ENCODE measurements around the gene CIDEC.
"Not testable (repeated sequence)": the region's sequence is repeated elsewhere in the genome, so short reads cannot be mapped to it uniquely, and the experiment has no call there.

Gene CIDEC

DNA sequence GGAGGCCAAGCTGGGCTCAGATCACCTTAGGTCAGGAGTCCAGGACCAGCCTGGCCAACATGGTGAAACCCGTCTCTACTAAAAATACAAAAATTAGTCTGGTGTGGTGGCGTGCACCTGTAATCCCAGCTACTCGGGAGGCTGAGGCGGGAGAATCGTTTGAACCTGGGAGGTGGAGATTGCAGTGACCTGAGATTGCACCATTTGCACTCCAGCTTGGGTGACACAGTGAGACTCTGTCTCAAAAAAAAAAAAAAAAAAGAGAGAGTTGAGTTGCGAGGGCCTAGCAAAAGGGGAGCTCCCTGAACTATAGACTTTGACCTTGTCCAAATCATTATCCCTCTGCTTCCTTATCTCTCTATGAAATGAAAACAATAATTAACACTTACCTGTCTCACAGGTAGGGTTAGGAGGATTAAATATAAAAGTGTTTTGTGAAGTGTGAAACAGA, 20.9 kb upstream of the CIDEC start:
- not testable (repeated sequence) for DNase-seq

DNA sequence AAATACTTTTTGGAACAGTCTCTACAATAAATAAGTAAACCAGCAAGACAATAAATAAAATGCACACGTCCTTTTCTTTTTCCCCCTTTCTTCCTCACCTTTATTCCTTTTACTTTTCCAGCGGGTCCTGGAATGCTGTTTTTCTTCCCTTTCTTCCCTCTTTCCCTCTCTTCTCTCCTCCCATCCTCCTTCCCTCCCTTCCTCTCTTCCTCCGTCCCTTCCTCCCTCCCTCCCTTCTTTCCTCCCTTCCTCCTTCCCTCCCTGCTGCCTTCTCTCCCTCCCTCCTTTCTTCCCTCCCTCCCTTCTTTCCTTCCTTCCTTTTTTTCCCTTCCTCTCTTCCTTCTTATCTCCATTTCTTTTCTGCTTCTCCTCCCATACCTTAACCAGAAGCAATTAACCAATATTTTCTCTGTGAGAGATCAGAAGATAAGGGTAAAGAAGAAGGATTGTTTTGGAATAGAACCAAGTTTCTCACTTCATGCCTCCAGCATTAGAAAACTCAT, 19.3 kb upstream of the CIDEC start:
- DNase-seq = no peak

DNA sequence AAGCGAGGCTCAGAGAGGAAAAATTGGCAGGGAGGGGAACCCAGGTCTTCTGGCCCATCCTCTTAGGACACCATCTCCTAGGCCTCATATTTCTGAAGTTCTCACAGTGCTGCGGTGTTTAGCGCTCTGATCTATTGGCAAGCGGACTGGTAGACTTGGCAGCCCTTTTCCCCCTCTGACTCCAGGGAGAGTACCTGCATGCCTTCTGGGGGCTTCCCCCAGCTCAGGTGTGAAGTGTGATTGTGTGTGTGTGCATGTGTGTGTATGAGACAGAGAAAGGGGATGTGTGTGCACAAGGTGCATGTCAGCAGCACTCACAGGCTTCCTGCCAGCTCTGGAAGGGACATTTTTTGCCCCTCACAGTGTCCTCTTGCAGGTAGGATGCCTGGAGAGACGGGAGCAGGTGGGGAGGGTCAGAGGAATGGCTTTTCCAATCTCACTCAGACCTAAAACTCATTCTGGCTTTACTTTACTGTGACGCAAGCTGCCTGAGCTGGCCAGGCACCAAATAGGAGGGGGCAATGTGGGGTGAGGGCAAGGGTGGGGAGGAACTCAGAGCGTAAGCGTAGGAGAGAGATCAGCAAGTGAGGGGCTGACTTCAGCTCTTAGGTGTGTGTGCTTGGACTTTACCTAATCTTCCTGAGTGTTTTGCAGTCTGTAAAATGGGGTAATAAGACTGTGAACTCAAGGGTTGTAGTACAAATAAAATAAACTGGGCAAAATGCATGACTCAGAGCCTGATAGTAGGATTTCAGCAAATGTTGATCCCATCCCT, 18.6 kb upstream of the CIDEC start:
- DNase-seq = no peak

DNA sequence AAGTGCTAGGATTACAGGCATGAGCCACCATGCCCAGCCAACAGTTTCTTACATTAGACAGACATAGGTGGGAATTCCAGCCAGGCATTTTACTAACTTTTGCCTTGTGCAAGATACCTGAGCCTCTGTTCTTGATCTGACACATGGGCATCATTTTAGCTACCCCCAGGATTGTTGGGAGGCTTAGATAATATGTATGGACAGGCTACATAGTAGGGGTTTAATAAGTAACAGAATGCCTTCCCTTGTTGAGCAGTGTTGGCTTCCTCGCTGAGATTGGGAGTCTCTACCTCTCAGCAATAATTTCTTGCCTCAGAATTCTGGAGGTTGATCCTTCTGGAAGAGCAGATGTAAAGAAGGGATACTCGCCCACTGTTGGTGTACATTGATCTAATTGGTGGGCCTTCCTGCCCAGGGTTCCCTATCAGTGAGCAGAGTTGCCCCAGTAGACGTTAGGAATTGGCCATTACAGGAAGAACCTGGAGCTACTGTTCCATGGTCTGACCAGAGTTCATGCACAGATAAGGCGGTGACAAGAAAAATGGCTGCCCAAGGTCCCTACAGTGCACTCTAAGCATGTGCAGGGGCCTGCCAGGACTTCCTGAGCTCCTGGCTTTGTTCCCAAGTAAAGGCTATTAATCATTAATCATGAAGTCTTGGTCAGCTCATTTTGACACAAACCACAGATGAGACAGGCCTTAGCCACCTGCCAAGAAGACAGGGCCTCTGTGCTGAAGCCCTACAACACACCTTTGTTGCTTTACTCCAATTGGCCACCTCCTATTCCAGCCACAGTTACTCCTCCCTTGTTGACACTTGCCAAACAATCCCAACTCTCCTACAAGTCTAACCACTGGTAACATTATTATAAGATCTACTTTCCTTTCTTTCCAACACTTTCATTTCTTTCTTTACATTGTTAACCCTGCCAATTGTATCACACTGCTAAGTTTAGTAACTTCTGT, 17.6 kb upstream of the CIDEC start:
- DNase-seq = no peak

DNA sequence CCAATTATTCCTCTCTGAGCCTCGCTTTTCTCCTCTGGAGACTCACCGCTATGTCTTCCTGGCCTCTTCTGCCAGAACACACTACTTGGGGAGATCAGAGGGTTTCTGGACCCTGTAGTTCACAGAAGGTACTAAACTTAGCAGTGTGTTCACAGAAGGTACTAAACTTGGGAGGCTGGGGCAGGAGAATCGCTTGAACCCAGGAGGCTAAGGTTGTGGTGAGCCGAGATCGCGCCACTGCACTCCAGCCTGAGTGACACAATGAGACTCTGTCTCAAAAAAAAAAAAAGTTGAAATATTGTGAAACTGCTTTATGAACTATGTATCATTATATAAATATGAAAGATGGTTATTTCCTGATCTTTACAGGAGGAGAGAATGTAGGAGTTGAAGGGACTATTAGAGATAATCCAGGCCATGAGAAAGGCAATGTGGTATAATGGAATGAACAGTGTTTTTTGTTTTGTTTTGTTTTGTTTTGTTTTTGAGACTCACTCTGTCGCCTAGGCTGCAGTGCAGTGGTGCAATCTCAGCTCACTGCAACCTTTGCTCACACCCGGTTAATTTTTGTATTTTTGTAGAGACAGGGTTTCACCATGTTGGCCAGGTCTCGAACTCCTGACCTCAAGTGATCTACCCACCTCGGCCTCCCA, 16.8 kb upstream of the CIDEC start:
- DNase-seq = not testable (repeated sequence)

DNA sequence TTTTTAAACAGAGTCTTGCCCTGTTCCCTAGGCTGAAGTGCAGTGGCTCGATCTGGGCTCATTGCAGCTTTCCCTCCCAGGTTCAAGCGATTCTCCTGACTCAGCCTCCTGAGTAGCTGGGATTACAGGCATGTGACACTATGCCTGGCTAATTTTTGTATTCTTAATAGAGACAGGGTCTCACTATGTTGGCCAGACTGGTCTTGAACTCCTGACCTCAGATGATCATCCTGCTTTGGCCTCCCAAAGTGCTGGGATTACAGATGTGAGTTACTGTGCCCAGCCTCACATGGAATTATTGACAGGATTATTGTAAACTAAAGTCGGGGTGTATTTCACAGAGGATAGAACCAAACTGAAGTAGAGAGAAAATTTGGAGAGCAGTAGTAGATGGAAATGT, 15.7 kb upstream of the CIDEC start:
- not testable (repeated sequence) for DNase-seq

DNA sequence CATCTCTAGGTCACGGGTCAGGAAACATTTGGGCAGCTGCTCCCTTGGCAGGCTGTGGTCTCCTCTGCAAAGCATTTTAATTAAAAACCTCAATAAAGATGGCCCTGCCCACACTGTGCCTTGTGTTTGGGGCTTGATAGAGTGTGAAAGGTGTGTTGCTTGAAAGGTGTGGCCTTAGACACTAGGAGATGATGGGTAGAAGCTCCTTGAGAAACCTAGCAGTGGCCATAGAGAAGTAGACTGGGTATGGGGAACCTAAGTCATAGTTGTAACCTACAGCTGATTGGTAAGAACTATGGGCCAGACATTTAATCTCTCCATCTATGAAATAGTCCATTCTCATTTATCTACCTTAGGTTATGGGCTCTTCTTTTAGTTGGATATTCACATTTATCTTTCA, 13.7 kb upstream of the CIDEC start:
- no peak for DNase-seq

DNA sequence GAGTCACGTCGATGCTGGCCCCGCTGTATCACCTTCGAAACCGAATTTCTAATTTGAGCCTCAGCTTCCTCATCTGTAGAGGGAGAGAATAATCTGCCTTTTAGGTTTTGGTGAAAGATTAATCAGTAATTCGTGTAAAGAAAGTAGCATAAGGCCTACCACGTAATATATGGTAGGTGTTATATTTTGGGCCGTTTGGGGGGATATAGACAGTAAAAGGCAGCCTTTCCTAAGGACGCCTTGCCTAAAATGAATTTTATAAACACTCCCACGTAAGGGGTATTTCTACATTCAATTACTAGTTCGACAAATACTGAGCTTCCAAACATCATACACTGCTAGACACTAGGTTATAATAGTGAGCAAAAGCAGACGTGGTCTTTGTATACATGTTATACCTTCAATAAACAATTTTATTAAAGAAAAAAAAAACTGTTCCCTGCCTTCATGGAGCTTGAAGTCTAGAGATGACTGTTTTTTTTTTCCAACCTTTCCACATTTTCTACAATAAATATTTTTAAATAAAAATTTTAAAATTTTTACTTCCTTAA, 11.1 kb upstream of the CIDEC start:
- no peak for DNase-seq

DNA sequence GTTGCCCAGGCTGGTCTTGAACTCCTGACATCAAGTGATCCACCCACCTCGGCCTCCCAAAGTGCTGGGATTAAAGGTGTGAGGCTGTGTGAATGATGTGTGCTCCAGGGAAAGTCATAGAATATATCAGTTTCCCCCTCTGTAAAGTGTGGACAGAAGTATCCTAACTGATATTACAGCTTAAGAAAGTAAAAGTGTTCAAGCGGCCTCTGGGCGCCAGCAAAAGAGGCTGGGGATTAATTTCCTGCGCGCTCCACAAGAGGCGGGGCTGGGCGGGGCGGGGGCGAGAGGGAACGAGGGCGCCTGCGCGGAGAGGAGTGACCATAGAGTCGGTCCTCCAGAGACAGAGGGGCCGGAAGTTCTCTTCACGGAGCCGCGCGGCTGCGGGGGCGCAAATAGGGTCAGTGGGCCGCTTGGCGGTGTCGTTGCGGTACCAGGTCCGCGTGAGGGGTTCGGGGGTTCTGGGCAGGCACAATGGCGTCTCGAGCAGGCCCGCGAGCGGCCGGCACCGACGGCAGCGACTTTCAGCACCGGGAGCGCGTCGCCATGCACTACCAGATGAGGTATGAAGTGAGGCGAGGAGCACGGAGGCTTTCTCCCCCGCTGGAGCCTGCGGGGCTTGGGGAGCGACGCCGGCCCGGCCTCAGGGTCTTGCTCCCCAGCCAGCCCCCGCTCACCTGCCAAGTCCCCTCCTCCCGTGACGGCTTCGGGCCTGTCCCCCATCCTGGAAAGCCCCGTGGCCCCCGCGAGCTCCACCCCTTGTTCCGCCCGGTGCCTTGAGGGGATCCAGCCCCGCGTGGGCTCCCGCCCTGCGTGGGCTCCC, 10.4 kb upstream of the CIDEC start, which contains the start of gene JAGN1:
TSS of gene JAGN1 (plus strand) at position 362 of the 823 bp plus-strand sequence. CDS start at position 475, 113 bp downstream.
- DNase-seq = no peak

DNA sequence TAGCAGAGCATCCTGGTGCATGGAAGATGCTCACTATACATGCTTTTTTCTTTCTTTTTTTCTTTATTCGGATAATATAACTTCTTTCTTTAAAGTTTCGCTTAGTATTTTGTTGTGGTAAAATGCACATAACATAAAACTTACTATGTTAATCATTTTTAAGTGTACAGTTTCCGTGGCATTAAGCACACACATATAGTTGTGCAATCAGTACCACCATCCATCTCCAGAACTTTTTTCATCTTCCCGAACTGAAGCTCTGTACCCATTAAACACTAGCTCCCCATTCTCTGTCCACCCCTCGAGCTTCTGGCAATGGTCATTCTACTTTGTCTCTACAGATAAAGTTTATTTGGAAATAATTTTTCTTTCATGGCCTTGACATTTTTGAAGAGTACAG, 9.4 kb upstream of the CIDEC start:
- no peak for DNase-seq

DNA sequence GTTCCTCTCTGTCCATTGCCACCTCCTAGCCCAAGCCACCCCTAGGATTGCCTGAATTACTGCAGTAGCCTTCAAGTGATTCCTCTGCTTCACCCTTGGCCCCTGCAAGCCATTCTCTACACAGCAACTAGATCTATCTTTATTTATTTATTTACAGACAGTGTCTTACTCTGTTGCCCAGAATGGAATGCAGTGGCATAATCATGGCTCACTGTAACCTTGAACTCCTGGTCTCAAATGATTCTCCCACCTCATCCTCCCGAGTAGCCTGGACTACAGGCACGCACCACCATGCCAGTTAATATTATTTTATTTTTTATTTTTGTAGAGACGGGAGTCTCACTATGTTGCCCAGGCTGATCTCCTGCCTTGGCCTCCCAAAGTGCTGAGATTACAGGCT, 8.5 kb upstream of the CIDEC start:
- DNase-seq = no peak

DNA sequence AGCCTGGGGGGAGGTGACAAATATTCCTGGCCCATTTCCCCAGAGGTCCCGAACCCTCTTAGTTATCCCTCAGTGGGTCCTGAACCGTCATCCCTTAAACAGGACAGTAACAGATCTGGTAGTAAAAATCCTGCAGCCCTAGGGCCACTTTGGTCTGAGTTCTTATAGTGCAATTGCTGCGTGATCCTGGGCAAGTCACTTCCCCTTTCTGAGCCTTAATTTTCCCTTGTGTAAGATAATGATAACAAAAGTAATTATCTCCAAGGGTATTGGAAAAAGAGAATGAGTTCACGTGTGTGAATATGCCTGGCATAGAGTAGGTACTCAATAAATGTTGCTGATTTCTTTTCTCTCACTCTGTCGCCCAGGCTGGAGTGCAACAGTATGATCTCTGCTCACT, 7.4 kb upstream of the CIDEC start:
- no peak for DNase-seq

DNA sequence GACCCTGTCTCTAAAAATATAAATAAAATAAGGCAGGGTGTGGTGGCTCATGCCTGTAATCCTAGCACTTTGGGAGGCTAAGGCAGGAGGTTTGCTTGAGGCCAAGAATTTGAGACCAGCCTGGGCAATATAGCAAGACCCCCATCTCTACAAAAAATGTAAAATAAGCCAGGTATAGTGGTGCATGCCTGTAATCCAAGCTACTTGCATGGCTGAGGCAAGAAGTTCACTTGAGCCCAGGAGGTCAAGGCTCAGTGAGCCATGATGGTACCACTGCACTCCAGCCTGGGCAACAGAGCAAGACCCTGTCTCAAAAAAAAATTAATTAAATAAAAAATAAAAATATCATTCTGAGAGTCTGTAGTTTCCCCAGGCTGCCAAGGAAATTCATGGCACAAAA, 6.3 kb upstream of the CIDEC start:
- DNase-seq = no peak

DNA sequence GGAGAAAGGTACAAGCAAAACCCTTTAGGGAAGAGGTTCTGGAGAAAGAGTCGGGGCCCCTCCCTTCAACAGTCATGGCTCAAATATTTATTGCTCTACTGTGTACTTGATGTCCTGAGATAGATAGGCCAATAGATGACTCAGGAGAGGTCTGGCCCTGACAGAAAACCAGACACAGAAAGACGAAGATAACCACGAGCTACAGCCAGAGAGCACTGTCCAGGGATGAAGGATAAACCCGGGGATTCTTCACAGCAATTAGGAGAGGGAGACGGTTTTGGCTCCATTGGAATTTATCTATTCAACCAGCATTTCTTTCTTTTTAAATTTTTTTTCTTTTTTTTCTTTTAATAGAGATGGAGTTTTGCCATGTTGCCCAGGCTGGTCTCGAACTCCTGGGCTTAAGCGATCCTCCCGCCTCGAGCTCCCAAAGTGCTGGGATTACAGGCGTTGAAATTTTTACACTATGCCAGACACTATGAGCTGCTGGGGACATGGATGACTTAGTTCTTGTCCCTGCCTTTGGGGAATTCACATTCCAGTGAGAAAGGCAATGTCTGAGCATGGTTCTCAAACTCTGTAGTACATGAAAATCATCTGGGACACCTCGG, 4.6 kb upstream of the CIDEC start:
- no peak for DNase-seq

DNA sequence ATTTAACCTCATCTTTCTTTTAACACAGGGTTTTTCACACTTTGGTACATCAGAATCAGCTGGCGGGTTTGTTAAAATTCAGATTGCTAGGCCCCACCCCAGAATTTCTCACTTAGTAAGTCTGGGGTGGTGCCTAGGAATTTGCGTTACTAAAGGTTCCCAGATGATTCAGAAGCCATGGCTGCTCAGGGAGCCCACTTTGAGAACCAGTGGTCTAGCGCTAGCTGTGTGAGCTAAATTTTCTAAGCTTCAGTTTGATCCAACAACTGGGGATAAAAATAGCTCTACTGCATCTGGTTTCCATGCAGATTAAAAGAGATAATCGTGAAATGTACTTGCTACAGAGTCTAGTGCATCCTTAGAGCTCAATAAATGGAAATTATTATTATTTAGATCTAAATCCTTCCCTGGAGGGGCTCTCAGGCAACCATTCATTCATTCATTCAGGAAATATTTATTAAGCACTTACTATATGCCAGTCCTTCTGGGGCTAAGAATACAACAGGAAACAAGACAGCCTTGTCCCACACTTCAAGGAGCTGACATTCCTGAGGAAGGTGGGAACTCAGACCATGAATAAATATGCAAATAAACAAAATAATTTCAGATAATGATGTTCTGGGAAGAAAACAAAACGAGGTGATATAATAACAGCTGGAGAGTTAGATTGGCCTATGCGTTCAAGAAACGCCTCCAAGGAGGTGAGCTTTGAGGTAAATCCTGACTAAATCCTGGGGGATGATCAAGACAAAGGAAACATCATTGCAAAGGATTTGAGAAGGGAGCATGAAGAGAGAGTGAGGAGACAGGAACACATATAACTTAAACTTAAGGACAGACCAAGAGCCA, 3.9 kb upstream of the CIDEC start:
- DNase-seq = no peak

DNA sequence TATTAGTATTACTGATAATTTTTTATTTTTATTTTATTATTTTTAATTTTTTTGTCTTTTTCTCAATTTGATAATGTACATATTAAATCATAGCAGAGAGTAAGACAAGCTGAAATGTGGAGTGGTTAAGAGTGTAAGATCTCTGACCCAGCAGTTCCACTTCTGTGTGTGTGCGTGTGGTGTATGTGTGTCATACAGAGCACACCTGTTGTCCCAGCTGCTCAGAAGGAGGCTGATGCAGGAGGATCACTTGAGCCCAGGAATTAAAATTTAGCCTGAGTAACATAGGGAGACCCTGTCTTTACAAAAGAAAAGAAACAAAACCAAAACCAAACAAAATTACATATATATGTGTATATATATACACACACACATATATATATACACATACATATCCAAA, 1.4 kb upstream of the CIDEC start:
- no peak for DNase-seq

DNA sequence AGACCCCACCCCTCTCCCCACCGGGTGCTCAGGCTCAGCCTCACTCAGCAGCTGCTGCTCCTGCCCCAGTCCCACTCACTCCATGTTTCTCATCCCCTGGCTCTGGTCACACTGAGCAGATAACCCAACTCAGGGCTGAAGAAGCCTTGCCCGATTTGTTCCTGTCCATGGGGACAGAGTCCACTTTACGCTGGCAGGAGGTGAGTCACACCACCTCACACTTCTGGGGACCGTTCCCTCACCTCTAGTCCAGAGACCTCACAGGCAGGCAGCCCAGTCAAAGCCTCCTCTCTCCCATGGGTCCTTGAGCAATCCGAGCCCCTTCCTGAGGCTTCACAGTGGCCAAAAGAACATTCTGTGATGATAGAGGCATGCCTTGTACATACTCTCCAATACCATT, 1.4 kb downstream of the CIDEC start:
- DNase-seq = no peak

DNA sequence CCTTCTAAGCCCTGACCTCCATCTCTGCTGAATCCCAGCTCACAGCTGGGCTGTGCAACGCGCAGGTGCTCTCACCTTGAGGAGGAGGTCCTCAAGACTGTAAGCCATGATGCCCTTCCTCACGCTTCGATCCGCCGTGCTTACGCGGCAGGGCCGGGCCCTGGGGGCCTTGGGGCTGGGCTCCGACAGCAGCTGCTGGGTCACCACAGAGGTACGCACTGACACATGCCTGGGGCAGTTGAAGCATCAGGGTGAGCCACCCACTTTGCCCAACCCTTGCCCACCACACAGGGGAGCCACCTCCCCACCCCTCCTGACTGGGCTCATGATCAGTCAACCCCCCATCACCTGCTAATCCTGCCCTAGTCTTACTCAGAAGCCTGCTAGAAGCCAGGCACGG, 3.1 kb downstream of the CIDEC start:
- no peak for DNase-seq

DNA sequence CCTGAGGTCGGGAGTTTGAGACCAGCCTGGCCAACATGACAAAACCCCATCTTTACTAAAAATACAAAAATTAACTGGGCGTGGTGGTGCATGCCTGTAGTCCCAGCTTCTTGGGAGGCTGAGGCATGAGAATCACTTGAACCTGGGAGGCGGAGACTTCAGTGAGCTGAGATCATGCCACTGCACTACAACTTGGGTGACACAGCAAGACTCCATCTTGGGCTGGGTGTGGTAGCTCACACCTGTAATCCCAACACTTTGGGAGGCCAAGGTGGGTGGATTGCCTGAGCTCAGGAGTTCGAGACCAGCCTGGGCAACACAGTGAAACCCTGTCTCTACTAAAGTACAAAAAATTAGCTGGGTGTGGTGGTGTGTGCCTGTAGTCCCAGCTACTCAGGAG, 3.8 kb downstream of the CIDEC start:
- not testable (repeated sequence) for DNase-seq

DNA sequence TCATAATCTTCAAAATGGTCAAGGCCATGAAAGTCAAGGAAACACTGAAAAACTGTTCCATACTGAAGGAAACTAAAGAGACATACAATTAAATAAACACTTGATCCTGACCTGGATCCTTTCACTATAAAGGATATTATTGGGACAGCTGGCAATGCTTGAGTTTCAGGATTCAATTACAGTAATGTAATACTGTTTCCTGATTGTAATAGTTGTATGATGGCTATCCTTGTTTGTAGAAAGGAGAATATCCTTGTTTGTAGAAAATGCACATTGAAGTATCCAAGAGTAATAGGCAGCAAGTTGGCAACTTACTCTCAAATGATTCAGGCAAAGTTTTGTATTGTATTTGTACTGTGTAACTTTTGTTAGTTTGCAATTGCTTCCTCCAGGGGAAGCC, 4.6 kb downstream of the CIDEC start:
- DNase-seq = no peak
